Skeletal muscle tissue (tissue), 4 donors: ENCODE results near the gene PARD3B. TPM values are rescaled to one million over a fixed set of nuclear protein-coding genes. Genes with fewer than 3 reads are reported as not detected.

Experiments
- H3K27ac ChIP-seq: one replicate; pipeline ENCODE4 v1.7.0; 2013; ENCODE audit warnings: mild to moderate bottlenecking, low read depth, low read length, inconsistent platforms
- H3K27me3 ChIP-seq, 3 donors: one replicate each; pipeline ENCODE4 v1.7.0; 2013; ENCODE audit warnings: low read length in 3 of 3; ENCODE audit not compliant: control insufficient read depth in 3 of 3, insufficient read depth in 3 of 3
- H3K36me3 ChIP-seq, 3 donors: one replicate each; pipeline ENCODE4 v1.7.0; 2013; ENCODE audit warnings: low read length in 3 of 3; ENCODE audit not compliant: control insufficient read depth in 3 of 3, insufficient read depth in 3 of 3
- H3K4me1 ChIP-seq, 3 donors: one replicate each; pipeline ENCODE4 v1.7.0; 2013; ENCODE audit warnings: low read length in 3 of 3, mild to moderate bottlenecking in 3 of 3; ENCODE audit not compliant: control insufficient read depth in 3 of 3, insufficient read depth in 3 of 3
- H3K4me3 ChIP-seq, 3 donors: one replicate each; pipeline ENCODE4 v1.7.0; 2013; ENCODE audit warnings: low read length in 3 of 3
- H3K9ac ChIP-seq, 3 donors: one replicate each; pipeline ENCODE4 v1.7.0; 2013; ENCODE audit warnings: low read length in 3 of 3, mild to moderate bottlenecking in 3 of 3, moderate library complexity in 2 of 3, low read depth in 1 of 3
- H3K9me3 ChIP-seq, 3 donors: one replicate each; pipeline ENCODE4 v1.7.0; 2013; ENCODE audit warnings: low read length in 3 of 3; ENCODE audit not compliant: control insufficient read depth in 3 of 3
- total RNA-seq: library from RNA; depleted of rRNA; stranded (reverse); fragments of >200 nt; gene quantifications from one replicate; pipeline ENCODE4 v1.2.3, GENCODE V29; 2014
- donor health status: Osteomylitis.

The PARD3B gene
- total RNA-seq, 1 donor from 2014 or later = 19.8 TPM

GRCh38 chr2:205531072-205531471, 985.8 kb downstream of the PARD3B start:
- Histone ChIP-seq H3K27ac (no peak overlapping the region), H3K4me3 (no peak overlapping the region), H3K27me3 (no peaks in the 10 kb centered on the region), H3K9ac (no peak overlapping the region), H3K4me1 (no peaks in the 10 kb centered on the region), H3K36me3 (no peaks in the 10 kb centered on the region), H3K9me3 (no peaks in the 10 kb centered on the region)

DNA sequence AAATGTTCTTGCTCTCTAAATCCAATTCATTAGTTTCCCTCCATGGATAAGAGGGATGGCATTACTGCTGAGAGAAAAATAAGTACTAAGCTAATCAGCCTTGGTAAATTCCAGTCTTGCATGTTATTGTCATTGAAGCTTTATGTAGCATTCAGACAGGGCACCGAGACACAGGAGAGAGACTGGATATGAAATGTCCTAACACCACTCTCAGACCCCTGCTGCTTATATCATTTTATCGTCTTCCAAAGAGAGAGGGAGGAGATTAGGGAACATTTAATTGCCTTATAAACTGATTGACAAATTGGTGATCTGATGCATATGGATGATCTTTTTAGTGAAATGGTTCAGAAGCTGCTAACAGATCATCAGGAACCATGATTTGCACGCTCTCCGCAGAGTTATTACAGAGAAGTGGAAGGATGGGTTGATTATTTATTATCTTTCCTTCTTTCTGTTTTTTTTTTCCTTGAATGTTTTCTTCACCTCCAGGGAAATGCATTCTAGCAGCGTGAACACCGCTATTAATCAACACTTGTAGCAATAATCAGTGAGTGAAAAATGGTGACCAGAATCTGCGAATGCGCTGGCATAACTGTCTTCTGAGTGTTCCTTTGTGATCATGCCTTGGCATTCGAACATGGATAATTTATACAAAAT, 986.3 kb downstream of the PARD3B start:
- H3K27ac ChIP-seq = no peak overlapping the region
- no peak overlapping the region for H3K4me3 ChIP-seq
- no peaks in the 10 kb centered on the region for H3K27me3 ChIP-seq
- H3K9ac ChIP-seq = no peak overlapping the region
- H3K9me3 ChIP-seq = no peaks in the 10 kb centered on the region
- H3K4me1 ChIP-seq = no peaks in the 10 kb centered on the region
- no peaks in the 10 kb centered on the region for H3K36me3 ChIP-seq

DNA sequence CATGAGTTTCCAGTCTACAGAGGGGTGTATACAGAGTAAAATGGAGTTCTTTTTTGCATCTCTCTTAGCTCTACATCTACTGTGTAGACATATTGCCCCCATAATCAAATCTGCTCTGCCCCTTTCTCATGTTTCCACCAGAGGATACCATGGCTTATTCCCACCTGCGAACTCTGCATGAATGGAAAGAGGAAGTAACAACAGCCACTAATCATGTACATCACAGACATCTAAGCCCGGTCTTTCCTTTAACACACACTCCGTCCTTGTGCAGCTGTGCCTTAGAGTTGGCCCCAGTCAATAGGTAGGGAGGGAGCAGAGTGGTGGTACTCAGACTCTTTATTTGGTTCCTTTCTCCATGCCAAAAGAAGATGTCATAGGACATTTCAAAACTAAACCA, 989.7 kb downstream of the PARD3B start:
- Histone ChIP-seq H3K9me3 (no peaks in the 10 kb centered on the region), H3K27ac (no peak overlapping the region), H3K4me3 (no peak overlapping the region), H3K27me3 (no peaks in the 10 kb centered on the region), H3K9ac (no peak overlapping the region), H3K4me1 (no peaks in the 10 kb centered on the region), H3K36me3 (no peaks in the 10 kb centered on the region)

GRCh38 chr2:205539603-205540002, 994.3 kb downstream of the PARD3B start:
- Histone ChIP-seq H3K9me3 (no peaks in the 10 kb centered on the region), H3K4me1 (no peaks in the 10 kb centered on the region), H3K27ac (no peak overlapping the region), H3K36me3 (no peaks in the 10 kb centered on the region), H3K27me3 (no peaks in the 10 kb centered on the region), H3K9ac (no peak overlapping the region), H3K4me3 (no peak overlapping the region)

DNA sequence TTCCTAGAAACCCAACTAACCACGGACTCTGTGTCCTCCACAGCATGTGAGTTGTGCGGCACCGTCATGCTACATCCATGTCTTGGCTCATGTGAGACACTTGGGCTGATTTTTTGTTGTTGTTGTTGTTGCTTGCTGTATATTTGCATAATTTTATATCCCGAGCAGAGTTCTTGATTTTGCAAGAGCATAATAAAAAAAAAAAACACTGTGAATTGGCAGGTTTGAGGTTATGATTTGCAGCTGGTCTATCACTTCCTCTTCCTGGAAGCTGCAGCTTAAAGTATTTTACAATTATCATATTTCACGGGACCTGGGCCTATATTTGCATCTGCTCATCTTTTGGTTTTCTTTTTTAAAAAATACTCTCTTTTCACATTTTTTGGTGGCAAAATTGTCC, 994.8 kb downstream of the PARD3B start:
- Histone ChIP-seq H3K4me3 (no peak overlapping the region), H3K9me3 (no peaks in the 10 kb centered on the region), H3K9ac (no peak overlapping the region), H3K36me3 (no peaks in the 10 kb centered on the region), H3K27me3 (no peaks in the 10 kb centered on the region), H3K4me1 (no peaks in the 10 kb centered on the region), H3K27ac (no peak overlapping the region)

GRCh38 chr2:205543262-205543843, 998.1 kb downstream of the PARD3B start:
- Histone ChIP-seq H3K9me3 (no peaks in the 10 kb centered on the region), H3K4me3 (no peak overlapping the region)

GRCh38 chr2:205543937-205544702, 998.8 kb downstream of the PARD3B start:
- no peaks in the 10 kb centered on the region for H3K4me1 ChIP-seq
- no peaks in the 10 kb centered on the region for H3K9me3 ChIP-seq
- no peaks in the 10 kb centered on the region for H3K27me3 ChIP-seq
- no peaks in the 10 kb centered on the region for H3K36me3 ChIP-seq
- H3K27ac ChIP-seq = no peak overlapping the region
- H3K4me3 ChIP-seq = no peak overlapping the region
- no peak overlapping the region for H3K9ac ChIP-seq

More at GRCh38 chr2:205543262-205543843, 998.1 kb downstream of the PARD3B start:
- Histone ChIP-seq H3K36me3 (no peaks in the 10 kb centered on the region), H3K4me1 (no peaks in the 10 kb centered on the region), H3K27me3 (no peaks in the 10 kb centered on the region), H3K9ac (no peak overlapping the region), H3K27ac (no peak overlapping the region)

- Histone ChIP-seq H3K27me3 (no peaks in the 10 kb centered on the region), H3K9me3 (no peaks in the 10 kb centered on the region), H3K4me3 (no peak overlapping the region), H3K27ac (no peak overlapping the region), H3K9ac (no peak overlapping the region), H3K36me3 (no peaks in the 10 kb centered on the region), H3K4me1 (no peaks in the 10 kb centered on the region)
Measured at GRCh38 chr2:205545971-205546816, 1000.9 kb downstream of the PARD3B start.

GRCh38 chr2:205555566-205556230, 1010.4 kb downstream of the PARD3B start:
- Histone ChIP-seq H3K27me3 (no peaks in the 10 kb centered on the region), H3K27ac (no peak overlapping the region), H3K9ac (no peak overlapping the region), H3K36me3 (no peaks in the 10 kb centered on the region), H3K4me3 (no peak overlapping the region), H3K4me1 (no peaks in the 10 kb centered on the region), H3K9me3 (no peaks in the 10 kb centered on the region)
